GM18526 (cell line): ENCODE results near the gene PDIA2.

ENCODE experiments used
- POLR2A ChIP-seq: IDR thresholded peaks from 3 replicates; pipeline ENCODE4 v1.6.1; 2011; ENCODE audit not compliant: insufficient read length; ENCODE audit errors: extremely low read depth

The PDIA2 gene

DNA sequence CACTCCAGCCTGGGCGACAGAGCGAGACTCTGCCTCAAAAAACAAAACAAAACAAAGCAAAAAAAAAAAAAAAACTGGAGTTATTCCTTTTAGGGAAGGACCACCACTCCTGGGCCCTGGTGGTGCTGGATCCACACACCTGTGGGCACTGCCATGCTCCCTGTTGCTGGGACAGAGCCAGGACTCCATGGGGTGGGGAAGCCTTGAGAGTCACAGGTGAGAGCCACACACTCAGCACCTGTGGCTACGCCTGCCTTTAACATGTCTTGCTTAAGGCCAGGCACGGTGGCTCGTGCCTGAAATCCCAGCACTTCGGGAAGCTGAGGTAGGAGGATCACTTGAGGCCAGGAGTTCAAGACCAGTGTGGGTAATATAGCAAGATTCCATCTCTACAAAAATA, 18.3 kb downstream of the PDIA2 start:
- no peak for TF ChIP-seq POLR2A

DNA sequence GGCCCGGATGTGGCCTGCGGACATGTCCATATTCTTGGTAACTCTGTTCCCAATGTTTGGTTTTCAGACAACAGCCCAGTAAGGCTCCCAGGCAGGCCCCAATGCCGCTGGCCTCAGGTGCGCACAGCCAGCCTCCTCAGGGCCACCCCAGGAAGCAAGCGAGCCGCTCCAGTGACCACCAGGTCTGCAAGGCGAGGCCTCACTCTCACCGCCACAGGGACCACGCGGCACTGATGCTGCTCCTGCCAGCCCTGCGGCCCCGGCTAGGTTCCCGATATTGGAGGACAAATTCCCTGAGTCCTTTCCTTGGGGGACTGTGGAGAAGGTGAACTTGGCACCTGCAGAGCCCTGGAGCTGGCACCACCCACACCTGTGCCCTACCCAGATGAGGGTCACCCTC, 19.0 kb downstream of the PDIA2 start:
- no peak for TF ChIP-seq POLR2A

DNA sequence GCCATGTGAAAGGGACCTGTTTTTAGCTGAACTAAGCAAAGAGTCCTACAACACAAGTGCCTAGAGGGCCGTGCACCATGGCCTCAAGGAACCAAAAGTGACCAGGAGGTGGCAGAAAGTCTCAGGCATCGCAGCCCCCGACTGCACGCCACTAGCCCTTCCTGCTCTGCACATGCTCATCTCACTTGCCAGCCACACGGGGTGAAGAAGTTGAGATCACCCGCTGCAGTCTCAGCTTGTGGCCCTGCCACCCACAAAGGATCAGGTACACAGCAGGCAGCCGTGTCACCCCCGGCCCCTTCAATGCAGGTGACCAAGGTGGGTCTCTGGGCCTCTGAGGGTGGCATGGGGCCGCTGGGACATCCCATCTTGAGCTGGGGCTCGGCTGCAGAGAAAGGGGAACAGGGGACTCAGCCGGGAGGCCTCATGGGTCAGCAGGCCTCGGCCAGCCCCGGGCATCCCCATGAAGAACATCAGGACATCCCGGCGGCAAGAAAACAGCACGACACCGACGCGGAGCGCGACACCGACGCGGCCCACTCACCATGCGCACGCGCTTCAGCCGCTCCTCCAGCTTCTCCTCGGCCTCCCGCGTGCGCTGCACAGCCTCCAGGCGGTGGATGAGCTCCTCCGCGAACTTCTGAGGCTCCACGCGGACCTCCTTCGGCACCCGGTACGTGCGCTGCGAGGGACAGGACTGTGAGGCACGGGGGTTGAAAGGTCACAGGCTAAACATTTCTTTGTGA, 21.0 kb downstream of the PDIA2 start:
- TF ChIP-seq POLR2A, result no peak

DNA sequence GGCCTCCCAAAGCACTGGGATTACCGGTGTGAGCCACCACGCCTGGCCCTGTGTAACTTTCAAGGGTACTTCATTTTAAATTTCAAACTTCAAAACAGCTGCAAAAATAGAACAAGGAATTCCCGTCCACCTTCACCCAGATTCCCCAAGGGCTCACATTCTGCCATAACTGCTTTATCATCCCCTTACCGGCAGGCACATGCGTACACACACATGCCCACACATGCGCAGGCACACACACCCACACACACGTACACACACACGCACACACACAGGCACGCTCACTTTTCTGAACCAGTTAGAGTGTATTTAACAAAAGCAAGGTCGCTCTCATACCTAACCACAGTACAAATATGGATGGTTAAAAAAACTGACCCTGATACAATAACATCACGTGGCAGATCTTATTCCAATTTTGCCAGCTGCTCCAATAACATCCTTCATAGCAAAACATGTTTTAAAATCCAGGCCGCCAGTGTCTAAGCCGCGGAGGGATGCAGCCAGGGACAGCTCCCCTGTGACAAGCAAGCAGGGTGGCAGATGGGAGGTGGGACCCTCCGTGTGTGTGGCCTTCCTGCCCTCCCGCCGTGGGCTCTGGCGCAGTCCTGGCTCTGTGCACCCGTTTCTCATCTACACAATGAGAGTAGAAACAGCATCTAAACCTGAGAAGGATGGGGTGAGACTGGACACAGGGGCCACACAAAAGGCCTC, 23.1 kb downstream of the PDIA2 start:
- TF ChIP-seq POLR2A, result no peak

GRCh38 chr16:306911-307370, 24.0 kb downstream of the PDIA2 start:
- TF ChIP-seq POLR2A, result no peak

- no peak for TF ChIP-seq POLR2A
These were observed 24.8 kb downstream of the PDIA2 start for GRCh38 chr16:307691-308312.

DNA sequence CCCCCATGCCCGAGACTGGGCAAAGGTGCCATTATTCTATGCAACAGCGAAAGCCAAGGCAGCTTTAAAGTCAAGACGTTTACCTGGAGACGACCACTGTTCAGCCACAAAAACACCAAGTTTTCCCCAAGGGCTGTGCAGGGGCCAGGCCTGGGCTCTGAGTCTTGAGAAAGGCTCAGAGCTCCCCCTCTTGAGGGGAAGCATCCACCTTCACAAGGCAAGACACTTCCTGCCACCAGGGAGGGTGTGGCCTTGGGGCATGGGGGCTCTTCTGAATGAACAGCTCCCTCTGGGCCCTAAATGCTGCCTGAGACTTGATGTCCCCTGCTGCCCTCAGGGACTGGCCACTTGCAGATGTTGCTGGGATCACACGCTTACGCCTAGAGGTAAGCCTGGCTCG, 26.5 kb downstream of the PDIA2 start:
- no peak for TF ChIP-seq POLR2A

- TF ChIP-seq POLR2A, result no peak
These were observed 28.8 kb downstream of the PDIA2 start for GRCh38 chr16:311725-312124.

DNA sequence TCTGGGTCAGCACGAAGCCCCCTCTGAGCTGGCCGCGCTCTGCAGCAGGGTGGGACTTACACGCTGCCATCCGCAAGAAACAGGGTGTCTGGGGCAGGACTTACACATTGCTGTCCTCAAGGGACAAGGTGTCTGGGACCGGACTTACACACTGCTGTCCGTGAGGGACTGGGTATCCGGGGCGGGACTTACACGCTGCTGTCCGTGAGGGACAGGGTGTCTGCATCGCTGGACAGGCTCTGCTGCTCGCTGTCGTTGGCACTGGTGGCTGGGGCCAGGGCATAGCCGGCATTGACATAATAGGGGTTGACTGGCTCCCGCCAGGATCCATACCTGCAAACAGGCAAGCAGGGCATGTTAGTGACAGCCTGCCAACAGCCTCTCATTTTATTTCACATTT, 31.4 kb downstream of the PDIA2 start:
- no peak for TF ChIP-seq POLR2A

DNA sequence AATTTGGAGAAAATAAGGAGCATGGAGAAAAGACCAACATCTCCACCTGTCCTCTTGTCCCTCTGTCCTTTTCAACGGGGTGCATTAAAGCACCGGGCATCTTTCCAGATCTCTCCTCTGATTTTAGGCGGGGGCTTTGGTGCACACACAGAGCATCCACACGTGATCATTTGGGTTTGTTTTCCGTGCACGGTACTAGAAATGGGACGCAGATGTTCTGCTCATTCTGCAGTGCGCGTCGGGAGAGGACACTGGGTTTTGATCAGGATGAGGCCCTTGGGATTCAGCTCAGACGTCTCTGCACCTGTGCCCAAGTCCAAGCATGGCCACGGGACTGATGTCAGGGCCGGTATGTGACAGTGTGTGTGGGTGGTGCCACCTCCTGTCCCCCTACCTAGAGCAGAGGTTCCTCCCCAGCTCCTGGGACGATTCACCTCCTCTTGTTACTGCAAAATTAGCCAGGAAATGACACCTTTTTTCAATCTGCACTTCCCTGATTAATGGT, 31.9 kb downstream of the PDIA2 start:
- TF ChIP-seq POLR2A, result no peak

DNA sequence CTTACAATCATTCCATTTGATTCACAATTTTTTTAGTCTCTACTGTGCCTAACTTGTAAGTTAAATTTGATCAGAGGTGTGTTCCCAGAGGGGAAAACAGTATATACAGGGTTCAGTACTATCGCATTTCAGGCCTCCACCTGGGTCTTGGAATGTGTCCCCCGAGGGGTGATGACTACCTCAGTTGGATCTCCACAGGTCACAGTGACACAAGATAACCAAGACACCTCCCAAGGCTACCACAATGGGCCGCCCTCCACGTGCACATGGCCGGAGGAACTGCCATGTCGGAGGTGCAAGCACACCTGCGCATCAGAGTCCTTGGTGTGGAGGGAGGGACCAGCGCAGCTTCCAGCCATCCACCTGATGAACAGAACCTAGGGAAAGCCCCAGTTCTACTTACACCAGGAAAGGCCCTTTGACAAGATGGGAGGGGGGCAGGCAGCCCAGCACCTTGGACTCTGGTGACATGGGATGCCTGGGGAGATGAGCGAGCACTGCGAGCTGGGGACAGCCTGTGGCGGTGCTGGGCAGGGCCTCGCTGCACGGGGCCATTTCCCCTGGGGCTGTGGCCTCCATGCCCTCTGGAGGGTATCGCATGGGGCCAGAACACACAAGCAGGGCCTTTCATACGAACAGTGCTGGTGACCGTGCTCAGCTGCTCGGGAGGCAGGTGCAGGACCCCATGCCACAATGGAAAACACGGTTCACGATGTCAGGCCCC, 33.9 kb downstream of the PDIA2 start:
- no peak for TF ChIP-seq POLR2A

DNA sequence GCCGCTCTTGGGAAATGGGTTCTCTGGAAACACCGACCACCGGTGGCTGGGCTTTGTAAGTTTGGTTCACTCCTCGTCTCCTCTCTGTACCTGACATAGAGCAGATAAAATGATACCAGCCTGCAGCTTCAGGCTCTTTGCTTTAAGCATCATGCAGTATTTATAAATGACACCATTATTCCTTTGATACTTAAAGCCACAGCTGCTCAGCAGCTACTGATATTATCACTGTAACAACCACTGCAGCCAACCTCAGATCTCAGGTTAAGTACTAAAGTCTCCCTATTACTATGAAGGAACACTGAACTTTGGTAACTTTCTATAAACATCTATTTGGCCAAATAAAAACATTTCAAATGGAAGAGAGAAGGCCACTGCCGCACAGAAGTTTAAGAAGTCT, 34.6 kb downstream of the PDIA2 start:
- no peak for TF ChIP-seq POLR2A

GRCh38 chr16:318628-319027, 35.7 kb downstream of the PDIA2 start:
- no peak for TF ChIP-seq POLR2A

DNA sequence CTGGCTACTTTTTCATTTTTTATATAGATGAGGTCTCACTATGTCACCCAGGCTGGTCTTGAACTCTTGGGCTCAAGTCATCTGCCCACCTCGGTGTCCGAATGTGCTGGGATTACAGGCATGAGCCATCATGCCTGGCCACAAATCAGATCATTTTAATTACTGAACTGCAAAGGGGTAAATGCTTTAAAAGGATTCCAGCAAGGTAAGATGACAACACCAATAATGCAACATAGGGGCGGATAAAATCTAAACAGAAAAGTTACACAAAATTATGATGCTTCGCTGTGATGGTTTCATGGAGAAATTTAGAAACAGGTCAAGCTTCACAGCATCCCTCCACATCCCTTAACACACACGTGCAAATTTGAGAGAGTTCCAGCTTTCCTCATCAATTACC, 37.2 kb downstream of the PDIA2 start:
- no peak for TF ChIP-seq POLR2A

- TF ChIP-seq POLR2A, result no peak
These were observed 38.6 kb downstream of the PDIA2 start for GRCh38 chr16:321532-321931.

DNA sequence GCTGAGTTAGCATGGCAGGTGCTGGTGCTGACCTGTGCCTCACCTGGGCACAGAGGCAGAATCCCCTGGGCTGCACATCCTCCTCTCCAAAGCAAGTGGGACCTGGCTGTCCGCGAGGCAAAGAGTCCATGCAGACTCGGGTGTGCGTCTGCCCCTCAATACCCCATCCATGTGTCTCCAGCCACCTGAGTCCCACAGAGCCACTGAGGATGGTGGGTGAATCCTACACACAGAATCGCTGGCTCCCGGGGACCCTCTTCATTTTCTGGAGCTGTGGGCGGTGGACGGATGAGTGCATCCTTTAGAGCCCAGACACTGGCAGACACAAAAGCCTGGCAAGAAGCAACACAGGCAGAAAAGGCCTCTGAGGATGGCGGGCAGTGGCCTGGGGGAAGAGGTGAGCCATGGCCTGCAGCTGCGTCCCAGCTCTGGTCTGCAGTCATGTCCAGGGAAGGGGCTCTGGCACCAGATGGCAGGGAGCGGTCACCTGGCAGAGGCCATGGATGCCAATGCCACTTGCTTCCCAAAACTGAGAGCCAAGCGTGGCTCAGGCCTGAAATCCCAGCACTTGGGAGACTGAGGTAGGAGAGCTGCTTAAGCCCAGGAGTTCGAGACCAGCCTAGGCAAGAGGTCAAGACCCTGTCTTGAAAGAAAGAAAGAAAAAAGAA, 39.6 kb downstream of the PDIA2 start:
- TF ChIP-seq POLR2A, result no peak

GRCh38 chr16:324201-324450, 41.2 kb downstream of the PDIA2 start:
- no peak for TF ChIP-seq POLR2A
